ENCODE results near the gene USP44. TPM values are rescaled to one million over a fixed set of nuclear protein-coding genes. Genes with fewer than 3 reads are reported as not detected.

The USP44 gene
- total RNA-seq, 2 donors from 2014 or later, result 7.0 to 21.1 TPM

DNA sequence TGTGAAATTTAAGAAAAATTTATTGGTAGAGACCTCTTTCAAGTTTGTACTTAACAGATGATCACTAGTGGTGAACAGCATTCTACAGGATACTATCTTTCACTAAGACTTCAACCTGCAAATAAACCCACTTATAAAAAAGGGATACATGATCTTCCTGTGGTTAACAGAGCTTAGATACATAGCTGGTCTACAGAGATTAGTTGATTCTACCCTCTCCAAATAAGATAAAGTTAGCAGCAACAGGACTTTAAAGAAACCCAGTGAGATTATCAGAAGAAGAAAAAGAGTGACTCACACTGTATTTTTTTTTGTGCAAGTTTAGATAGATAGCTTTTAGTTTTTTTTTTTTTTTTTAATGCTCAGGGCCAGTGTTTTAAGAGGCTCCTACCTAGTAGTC is 34.5 kb downstream of the USP44 start:
- ATAC-seq (no peak), DNase-seq (no peak)
- H3K27me3 ChIP-seq, result no peaks in the 10 kb centered on the region
- intact Hi-C loops (cut with DNase I), result no loop called here
- H3K4me3 ChIP-seq, result no peak overlapping the region
- H3K36me3 ChIP-seq (replicated peaks in 1 of 2; ENCODE audit: insufficient read depth in 1 of 2, low read depth in 2 of 2), result peaks cover 4 to 19% of the 10 kb centered on the region in 2 donors
- no peaks in the 10 kb centered on the region for H3K9me3 ChIP-seq
- no peak overlapping the region for H3K27ac ChIP-seq
- TF ChIP-seq CTCF (IDR thresholded peaks at IDR 0.05) (no peak), POLR2A (IDR thresholded peaks at IDR 0.05) (no peak)
- peaks cover 10% of the 10 kb centered on the region for H3K4me1 ChIP-seq

GRCh38 chr12:95515197-95515596 is 36.1 kb downstream of the USP44 start:
- 92 to 98% methylated on average over 3 of the region's 3 CpGs for WGBS, 2 donors
- DNase-seq (no peak), ATAC-seq (no peak)
- H3K4me3 ChIP-seq, result no peak overlapping the region
- intact Hi-C loops (cut with DNase I), result no loop called here
- H3K27me3 ChIP-seq, result no peaks in the 10 kb centered on the region
- H3K9me3 ChIP-seq, result no peaks in the 10 kb centered on the region
- H3K36me3 ChIP-seq (replicated peaks in 1 of 2; ENCODE audit: insufficient read depth in 1 of 2, low read depth in 2 of 2), result peaks cover 4 to 20% of the 10 kb centered on the region in 2 donors
- H3K27ac ChIP-seq, result no peak overlapping the region
- TF ChIP-seq POLR2A (IDR thresholded peaks at IDR 0.05) (no peak), CTCF (IDR thresholded peaks at IDR 0.05) (no peak)
- H3K4me1 ChIP-seq, result peaks cover 10% of the 10 kb centered on the region

DNA sequence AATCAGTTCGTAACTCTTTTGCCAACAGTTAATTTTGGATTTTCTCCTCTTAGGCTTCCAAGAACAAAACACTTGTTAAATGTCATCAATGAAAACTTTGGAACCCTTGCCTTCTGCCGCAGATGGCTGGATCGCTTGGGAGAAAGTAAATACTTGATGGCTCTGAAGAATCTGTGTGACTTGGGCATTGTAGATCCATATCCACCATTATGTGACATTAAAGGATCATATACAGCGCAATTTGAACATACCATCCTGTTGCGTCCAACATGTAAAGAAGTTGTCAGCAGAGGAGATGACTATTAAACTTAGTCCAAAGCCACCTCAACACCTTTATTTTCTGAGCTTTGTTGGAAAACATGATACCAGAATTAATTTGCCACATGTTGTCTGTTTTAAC is 37.7 kb downstream of the USP44 start:
- WGBS, 2 donors, result 93 to 99% methylated on average over 5 of the region's 5 CpGs
- H3K36me3 ChIP-seq (replicated peaks in 1 of 2; ENCODE audit: insufficient read depth in 1 of 2, low read depth in 2 of 2), result peaks cover 4 to 23% of the 10 kb centered on the region in 2 donors

GRCh38 chr12:95511977-95512376 is 39.3 kb downstream of the USP44 start:
- Histone ChIP-seq H3K9me3 (no peaks in the 10 kb centered on the region), H3K36me3 (replicated peaks in 1 of 2; ENCODE audit: insufficient read depth in 1 of 2, low read depth in 2 of 2) (peaks cover 4 to 27% of the 10 kb centered on the region in 2 donors), H3K4me3 (no peak overlapping the region), H3K27ac (no peak overlapping the region), H3K4me1 (peaks cover 5% of the 10 kb centered on the region), H3K27me3 (no peaks in the 10 kb centered on the region)
- intact Hi-C loops (cut with DNase I), result no loop called here
- no peak for TF ChIP-seq POLR2A (IDR thresholded peaks at IDR 0.05)
- TF ChIP-seq CTCF (IDR thresholded peaks at IDR 0.05), result no peak
- DNase-seq (no peak), ATAC-seq (no peak)
- 69 to 91% methylated on average over 1 of the region's 1 CpG for WGBS, 2 donors

More for the DNA sequence above, 37.7 kb downstream of the USP44 start:
- H3K4me1 ChIP-seq, result peaks cover 10% of the 10 kb centered on the region
- no peak overlapping the region for H3K27ac ChIP-seq
- H3K27me3 ChIP-seq, result no peaks in the 10 kb centered on the region
- no peaks in the 10 kb centered on the region for H3K9me3 ChIP-seq
- intact Hi-C loops (cut with DNase I), result no loop called here
- no peak overlapping the region for H3K4me3 ChIP-seq
- DNase-seq, result no peak
- no peak for ATAC-seq
- TF ChIP-seq CTCF (IDR thresholded peaks at IDR 0.05), result no peak
- no peak for TF ChIP-seq POLR2A (IDR thresholded peaks at IDR 0.05)

DNA sequence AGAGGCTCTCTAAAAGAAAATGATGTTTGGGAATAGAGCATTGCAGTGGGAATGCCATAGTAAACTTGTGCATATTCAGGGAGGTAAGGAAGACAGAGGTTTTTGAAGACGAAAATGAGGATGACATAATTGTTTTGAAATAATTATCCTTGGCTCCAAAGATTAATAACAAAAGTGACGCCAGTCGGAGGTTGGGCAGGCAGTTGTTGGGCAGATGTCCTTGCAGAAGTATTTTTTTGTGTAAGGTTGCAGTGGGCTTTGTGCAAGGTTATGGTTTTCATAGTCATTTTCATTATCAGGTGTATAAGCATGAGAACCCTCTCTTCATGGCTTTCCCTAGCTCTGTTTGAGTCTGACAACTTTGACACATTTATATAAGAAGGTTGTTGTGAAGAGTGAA is 42.0 kb downstream of the USP44 start:
- H3K4me1 ChIP-seq, result peaks cover 5% of the 10 kb centered on the region
- DNase-seq (no peak), ATAC-seq (no peak)
- H3K9me3 ChIP-seq, result no peaks in the 10 kb centered on the region
- no peak overlapping the region for H3K27ac ChIP-seq
- 67 to 80% methylated on average over 3 of the region's 3 CpGs for WGBS, 2 donors
- H3K4me3 ChIP-seq, result no peak overlapping the region
- H3K36me3 ChIP-seq (replicated peaks in 1 of 2; ENCODE audit: insufficient read depth in 1 of 2, low read depth in 2 of 2), result peaks cover 4 to 31% of the 10 kb centered on the region in 2 donors
- no peaks in the 10 kb centered on the region for H3K27me3 ChIP-seq
- intact Hi-C loops (cut with DNase I), result no loop called here
- no peak for TF ChIP-seq POLR2A (IDR thresholded peaks at IDR 0.05)
- TF ChIP-seq CTCF (IDR thresholded peaks at IDR 0.05), result no peak

All from body of pancreas (tissue), 4 donors.